ENCODE results near the gene DRC7.

DRC7 gene

DNA sequence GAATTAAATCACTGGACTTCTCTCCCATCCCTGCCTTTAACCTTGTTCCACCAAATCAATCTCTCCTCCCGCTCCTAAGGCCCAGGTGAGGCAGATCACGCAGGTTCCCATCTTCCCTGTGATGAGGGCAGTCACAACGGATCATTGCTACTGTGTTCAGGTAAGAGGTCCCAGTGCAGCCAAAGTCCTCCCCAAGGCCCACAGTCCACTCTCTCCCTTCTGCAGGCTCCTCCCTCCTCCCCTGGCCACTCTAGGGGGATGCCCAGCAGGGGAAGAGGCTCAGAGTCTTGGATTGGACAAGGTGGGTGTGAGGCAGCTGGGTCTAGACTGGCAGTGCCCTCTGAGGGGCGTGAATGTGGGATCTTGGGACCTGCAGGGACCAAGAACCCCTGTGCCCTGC lies 29.1 kb upstream of the DRC7 start:
- Histone ChIP-seq H3K4me1 (ENCODE audit: low read length) (no peaks in the 10 kb centered on the region), H3K9me3 (ENCODE audit: insufficient read depth, low read length) (no peaks in the 10 kb centered on the region), H3K36me3 (replicated peaks; ENCODE audit: low read depth, low read length) (no peaks in the 10 kb centered on the region), H4K20me1 (ENCODE audit: insufficient read depth, low read length) (0 out of 2 replicates have a peak, but pooled peaks cover 4% of the 10 kb centered on the region), H3K27me3 (ENCODE audit: low read depth, low read length) (peaks cover 14% of the 10 kb centered on the region), H3K27ac (ENCODE audit: low read length) (no peak overlapping the region), H3K9ac (ENCODE audit: low read length) (no peak overlapping the region), H3K4me3 (ENCODE audit: low read length) (no peak overlapping the region), H3K79me2 (ENCODE audit: low read length) (no peaks in the 10 kb centered on the region), H3K4me2 (ENCODE audit: low read length) (no peak overlapping the region), H2AFZ (ENCODE audit: low read depth, low read length) (no peak overlapping the region)
- TF ChIP-seq EZH2phosphoT487 (IDR thresholded peaks at IDR 0.05; ENCODE audit: low read depth): no peak
- TF ChIP-seq, protein P1, sequence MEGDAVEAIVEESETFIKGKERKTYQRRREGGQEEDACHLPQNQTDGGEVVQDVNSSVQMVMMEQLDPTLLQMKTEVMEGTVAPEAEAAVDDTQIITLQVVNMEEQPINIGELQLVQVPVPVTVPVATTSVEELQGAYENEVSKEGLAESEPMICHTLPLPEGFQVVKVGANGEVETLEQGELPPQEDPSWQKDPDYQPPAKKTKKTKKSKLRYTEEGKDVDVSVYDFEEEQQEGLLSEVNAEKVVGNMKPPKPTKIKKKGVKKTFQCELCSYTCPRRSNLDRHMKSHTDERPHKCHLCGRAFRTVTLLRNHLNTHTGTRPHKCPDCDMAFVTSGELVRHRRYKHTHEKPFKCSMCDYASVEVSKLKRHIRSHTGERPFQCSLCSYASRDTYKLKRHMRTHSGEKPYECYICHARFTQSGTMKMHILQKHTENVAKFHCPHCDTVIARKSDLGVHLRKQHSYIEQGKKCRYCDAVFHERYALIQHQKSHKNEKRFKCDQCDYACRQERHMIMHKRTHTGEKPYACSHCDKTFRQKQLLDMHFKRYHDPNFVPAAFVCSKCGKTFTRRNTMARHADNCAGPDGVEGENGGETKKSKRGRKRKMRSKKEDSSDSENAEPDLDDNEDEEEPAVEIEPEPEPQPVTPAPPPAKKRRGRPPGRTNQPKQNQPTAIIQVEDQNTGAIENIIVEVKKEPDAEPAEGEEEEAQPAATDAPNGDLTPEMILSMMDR (IDR thresholded peaks at IDR 0.05; ENCODE audit: low read depth, low read length): no peak

DNA sequence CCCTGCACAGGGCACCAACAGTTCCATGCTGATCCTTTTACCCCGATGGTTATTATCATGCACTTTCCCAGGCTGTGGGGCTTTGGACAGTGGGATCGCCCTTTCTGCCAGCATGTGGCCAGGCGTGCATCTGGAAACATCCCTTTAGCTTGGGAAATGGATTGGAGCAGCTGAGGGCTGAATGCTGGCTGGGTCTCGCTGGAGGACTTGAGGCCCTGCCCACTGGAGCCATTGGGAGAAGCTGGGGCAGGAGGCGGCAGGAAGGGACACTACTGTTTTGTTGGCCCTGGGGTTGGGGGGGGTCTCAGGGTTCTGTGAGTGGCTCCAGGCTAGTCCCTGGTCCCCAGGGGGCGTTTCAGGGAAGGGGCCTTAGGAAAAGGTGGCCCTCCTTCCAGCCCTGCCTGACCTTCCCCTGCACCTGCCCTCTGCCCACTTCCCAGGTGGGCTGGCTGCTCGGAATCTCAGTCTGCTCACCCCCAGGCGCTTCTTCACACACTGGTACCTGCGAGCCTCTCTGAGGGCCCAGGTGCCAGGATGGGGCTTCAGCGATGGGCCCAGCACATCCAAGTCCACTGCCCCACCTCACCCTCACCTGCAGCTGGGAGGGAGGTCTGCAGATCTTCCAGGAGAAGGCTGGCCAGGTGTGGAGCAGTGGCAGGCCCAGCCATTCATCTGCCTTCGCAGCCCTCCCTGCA lies 28.1 kb upstream of the DRC7 start:
- Histone ChIP-seq H3K27me3 (ENCODE audit: low read depth, low read length) (peaks cover 20% of the 10 kb centered on the region), H3K4me1 (ENCODE audit: low read length) (no peaks in the 10 kb centered on the region), H3K4me2 (ENCODE audit: low read length) (no peak overlapping the region), H4K20me1 (ENCODE audit: insufficient read depth, low read length) (0 out of 2 replicates have a peak, but pooled peaks cover 4% of the 10 kb centered on the region), H3K27ac (ENCODE audit: low read length) (no peak overlapping the region), H3K4me3 (ENCODE audit: low read length) (no peak overlapping the region), H3K79me2 (ENCODE audit: low read length) (no peaks in the 10 kb centered on the region), H2AFZ (ENCODE audit: low read depth, low read length) (no peak overlapping the region), H3K9me3 (ENCODE audit: insufficient read depth, low read length) (no peaks in the 10 kb centered on the region), H3K36me3 (replicated peaks; ENCODE audit: low read depth, low read length) (no peaks in the 10 kb centered on the region), H3K9ac (ENCODE audit: low read length) (no peak overlapping the region)
- no peak for TF ChIP-seq EZH2phosphoT487 (IDR thresholded peaks at IDR 0.05; ENCODE audit: low read depth)
- TF ChIP-seq, protein P1 (IDR thresholded peaks at IDR 0.05; ENCODE audit: low read depth, low read length): no peak

DNA sequence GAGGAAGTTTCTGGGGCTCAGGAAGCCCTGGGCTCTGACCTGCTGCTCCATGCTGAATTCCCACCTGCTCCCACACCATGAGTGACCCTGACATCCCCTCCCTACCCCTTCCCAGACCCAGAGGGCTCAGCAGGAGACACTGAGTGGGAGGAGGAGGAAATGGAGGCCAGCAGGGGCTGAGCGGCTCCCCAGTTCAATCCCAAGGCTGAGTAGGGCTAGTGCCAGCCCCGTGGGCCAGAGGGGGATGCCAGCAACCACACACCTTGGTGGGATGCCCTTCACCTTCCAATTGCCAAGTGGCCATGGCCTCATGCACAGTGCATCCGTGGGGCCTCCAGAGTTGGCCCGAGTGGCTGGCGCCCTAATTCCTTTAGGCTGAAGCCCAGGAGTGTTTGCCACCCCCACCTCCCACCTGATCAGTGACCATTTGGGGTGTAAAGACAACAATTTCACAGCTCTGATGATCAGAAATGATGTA lies 27.5 kb upstream of the DRC7 start:
- TF ChIP-seq, protein P1 (IDR thresholded peaks at IDR 0.05; ENCODE audit: low read depth, low read length): no peak
- TF ChIP-seq EZH2phosphoT487 (IDR thresholded peaks at IDR 0.05; ENCODE audit: low read depth): no peak
- H3K4me3 ChIP-seq (ENCODE audit: low read length): no peak overlapping the region
- peaks cover 21% of the 10 kb centered on the region for H3K27me3 ChIP-seq (ENCODE audit: low read depth, low read length)
- no peak overlapping the region for H3K9ac ChIP-seq (ENCODE audit: low read length)
- H3K27ac ChIP-seq (ENCODE audit: low read length): no peak overlapping the region
- no peaks in the 10 kb centered on the region for H3K9me3 ChIP-seq (ENCODE audit: insufficient read depth, low read length)
- no peak overlapping the region for H2AFZ ChIP-seq (ENCODE audit: low read depth, low read length)
- no peak overlapping the region for H3K4me2 ChIP-seq (ENCODE audit: low read length)
- H4K20me1 ChIP-seq (ENCODE audit: insufficient read depth, low read length): 0 out of 2 replicates have a peak, but pooled peaks cover 4% of the 10 kb centered on the region
- no peaks in the 10 kb centered on the region for H3K36me3 ChIP-seq (replicated peaks; ENCODE audit: low read depth, low read length)
- H3K79me2 ChIP-seq (ENCODE audit: low read length): no peaks in the 10 kb centered on the region
- no peaks in the 10 kb centered on the region for H3K4me1 ChIP-seq (ENCODE audit: low read length)

DNA sequence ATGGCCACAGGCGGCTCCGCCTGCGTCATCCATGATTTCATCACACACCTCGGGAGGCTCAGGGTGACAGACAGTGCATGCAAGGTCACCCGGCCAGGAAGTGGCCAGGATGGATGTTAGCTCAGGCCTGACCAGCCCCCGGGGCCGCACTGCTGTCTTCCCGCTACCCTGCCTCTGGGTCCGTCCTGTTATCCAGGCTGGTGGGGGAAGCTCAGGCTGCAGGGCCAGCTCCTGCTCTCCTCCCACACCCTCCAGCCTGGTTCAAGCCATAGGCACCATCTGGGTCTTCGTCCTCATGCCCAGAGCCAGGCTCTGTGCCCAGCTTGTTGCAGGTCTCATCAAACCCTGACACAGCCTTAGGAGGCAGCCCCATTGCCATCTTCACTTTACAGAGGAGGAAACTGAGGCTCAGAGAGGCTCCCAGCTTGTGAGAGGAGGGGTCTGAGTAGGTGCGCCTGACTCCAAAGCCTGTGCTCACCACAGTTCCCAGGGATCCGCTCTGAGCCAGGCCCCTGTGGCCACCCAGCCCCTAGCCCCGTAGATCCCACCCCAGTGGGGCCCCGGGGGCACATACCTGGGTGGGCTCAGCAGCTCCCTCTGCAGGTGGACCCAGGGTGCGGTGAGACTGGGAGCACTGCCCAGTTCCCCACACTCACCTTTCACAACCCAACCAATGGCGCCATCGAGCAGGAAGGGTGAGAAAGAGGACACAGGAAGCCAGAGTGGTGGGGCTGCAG lies 26.9 kb upstream of the DRC7 start:
- Histone ChIP-seq H3K4me3 (ENCODE audit: low read length) (no peak overlapping the region), H3K36me3 (replicated peaks; ENCODE audit: low read depth, low read length) (no peaks in the 10 kb centered on the region), H3K27ac (ENCODE audit: low read length) (no peak overlapping the region), H3K27me3 (ENCODE audit: low read depth, low read length) (peaks cover 27% of the 10 kb centered on the region), H3K9ac (ENCODE audit: low read length) (no peak overlapping the region), H4K20me1 (ENCODE audit: insufficient read depth, low read length) (0 out of 2 replicates have a peak, but pooled peaks cover 4% of the 10 kb centered on the region), H3K9me3 (ENCODE audit: insufficient read depth, low read length) (no peaks in the 10 kb centered on the region), H3K79me2 (ENCODE audit: low read length) (no peaks in the 10 kb centered on the region), H3K4me2 (ENCODE audit: low read length) (no peak overlapping the region), H3K4me1 (ENCODE audit: low read length) (no peaks in the 10 kb centered on the region), H2AFZ (ENCODE audit: low read depth, low read length) (no peak overlapping the region)
- TF ChIP-seq EZH2phosphoT487 (IDR thresholded peaks at IDR 0.05; ENCODE audit: low read depth): no peak
- TF ChIP-seq, protein P1 (IDR thresholded peaks at IDR 0.05; ENCODE audit: low read depth, low read length): peak; percentile 27

Data from OCI-LY3 (cell line).